ENCODE measurements around the gene TRPV2.
A peak's percentile ranks its signal among the peaks of the same experiment; 100 is the strongest.

TRPV2 gene

DNA sequence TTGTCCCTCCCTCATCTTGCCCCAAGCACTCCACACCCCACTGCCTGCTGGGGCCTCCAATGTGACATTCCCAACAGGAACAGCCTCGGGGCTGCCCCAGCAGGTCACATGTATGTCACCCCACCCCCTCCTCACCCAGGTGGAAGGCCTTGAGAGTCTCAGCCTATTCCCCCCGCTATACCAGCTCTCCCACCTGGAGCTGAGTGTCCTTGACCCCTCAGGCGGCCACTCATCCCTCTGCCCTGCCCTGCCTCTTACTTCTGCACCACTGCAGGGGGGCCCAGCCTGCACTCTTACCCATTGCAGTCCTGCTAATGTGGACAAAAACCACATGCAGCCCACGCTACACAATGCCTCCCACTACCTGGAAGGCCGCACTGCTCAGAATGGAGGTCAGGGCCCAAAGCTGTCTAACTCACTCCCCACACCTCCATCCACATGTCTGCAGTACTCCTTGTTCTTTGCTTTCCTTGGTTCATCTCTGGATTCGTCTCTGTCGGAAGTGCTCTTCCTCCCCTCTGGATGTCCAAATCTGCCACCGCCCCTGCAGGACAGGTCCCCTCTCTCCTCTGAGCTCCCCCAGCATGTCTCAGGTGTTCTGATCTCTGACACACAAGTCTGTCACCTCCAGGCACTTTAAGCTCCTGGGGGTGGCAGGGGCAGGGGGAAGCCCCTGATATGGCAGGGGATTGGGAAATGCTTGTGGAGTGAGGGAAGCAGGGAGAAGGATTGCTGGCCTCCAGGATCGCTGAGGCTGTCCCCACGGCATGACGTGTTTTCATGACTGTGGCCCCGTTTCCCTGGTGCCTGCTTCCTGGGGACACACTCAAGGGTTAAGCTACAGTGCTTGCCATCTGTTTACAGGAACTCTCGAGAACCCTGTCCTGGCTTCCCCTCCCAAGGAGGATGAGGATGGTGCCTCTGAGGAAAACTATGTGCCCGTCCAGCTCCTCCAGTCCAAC lies 20.8 kb downstream of the TRPV2 start:
- ChIA-PET CTCF (interaction anchor here (1.2 to 6.3 kb wide), 3 partner anchors 9 to 19 kb away, joined by 4 to 51 read pairs (median 9); no protein-coding TSS in a partner anchor), POLR2A (no interaction called here)
- H3K36me3 ChIP-seq (ENCODE audit: control insufficient read depth in 4 of 4, insufficient read depth in 4 of 4, low read length in 3 of 4), result peaks cover 3 to 38% (median 26%) of the 10 kb centered on the region in 4 experiments

DNA sequence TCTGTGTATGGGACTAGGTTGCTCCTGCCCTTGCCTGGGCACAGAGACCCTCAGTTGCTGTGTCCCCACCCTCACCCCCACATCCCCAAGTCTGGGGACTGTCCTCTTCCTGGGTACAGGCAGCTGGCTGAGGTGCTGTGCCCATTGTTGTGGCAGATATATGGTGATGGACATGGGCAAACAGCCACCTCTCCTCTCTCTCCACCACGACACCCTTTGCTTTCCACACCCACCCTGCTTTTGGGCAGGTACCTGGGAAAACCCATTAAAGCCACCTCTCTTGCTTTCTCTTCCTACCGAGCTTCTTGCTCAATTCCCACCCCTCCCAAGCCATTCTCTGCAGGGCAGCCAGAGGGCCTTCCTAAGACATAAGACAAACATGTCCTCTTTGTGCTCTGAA lies 21.7 kb downstream of the TRPV2 start:
- no peaks in the 10 kb centered on the region for H3K27me3 ChIP-seq (replicated peaks in 2 of 5; ENCODE audit: control insufficient read depth in 4 of 5, insufficient read depth in 5 of 5, low read length in 4 of 5)
- no peak overlapping the region for H3K4me3 ChIP-seq (ENCODE audit: control insufficient read depth in 1 of 7, extremely low read depth in 1 of 7, insufficient read depth in 4 of 7, low read depth in 2 of 7, low read length in 6 of 7)
- no peaks in the 10 kb centered on the region for H3K9me3 ChIP-seq (ENCODE audit: control extremely low read depth in 1 of 5, control insufficient read depth in 4 of 5, insufficient read depth in 2 of 5, low read depth in 1 of 5, low read length in 4 of 5)
- 91% methylated on average over 2 of the region's 2 CpGs for WGBS (ENCODE audit: insufficient coverage)
- peaks cover 9 to 49% (median 40%) of the 10 kb centered on the region in 4 experiments for H3K4me1 ChIP-seq (ENCODE audit: control extremely low read depth in 1 of 4, control insufficient read depth in 4 of 4, insufficient read depth in 4 of 4, low read length in 3 of 4)
- CTCF ChIA-PET, result interaction anchor here (1.2 to 6.3 kb wide), 3 partner anchors 10 to 20 kb away, joined by 4 to 51 read pairs (median 9); no protein-coding TSS in a partner anchor
- peaks cover 4 to 44% (median 30%) of the 10 kb centered on the region in 4 experiments for H3K36me3 ChIP-seq (ENCODE audit: control insufficient read depth in 4 of 4, insufficient read depth in 4 of 4, low read length in 3 of 4)
- no peak for DNase-seq
- POLR2A ChIA-PET, result no interaction called here
- H3K27ac ChIP-seq (ENCODE audit: insufficient read depth in 1 of 2, low read depth in 1 of 2, low read length in 2 of 2, poor library complexity in 1 of 2, severe bottlenecking in 2 of 2), result no peak overlapping the region

More for the DNA sequence above, 20.8 kb downstream of the TRPV2 start:
- H3K27me3 ChIP-seq (replicated peaks in 2 of 5; ENCODE audit: control insufficient read depth in 4 of 5, insufficient read depth in 5 of 5, low read length in 4 of 5), result no peaks in the 10 kb centered on the region
- H3K4me3 ChIP-seq (ENCODE audit: control insufficient read depth in 1 of 7, extremely low read depth in 1 of 7, insufficient read depth in 4 of 7, low read depth in 2 of 7, low read length in 6 of 7), result no peak overlapping the region
- no peak overlapping the region for H3K27ac ChIP-seq (ENCODE audit: insufficient read depth in 1 of 2, low read depth in 1 of 2, low read length in 2 of 2, poor library complexity in 1 of 2, severe bottlenecking in 2 of 2)
- H3K9me3 ChIP-seq (ENCODE audit: control extremely low read depth in 1 of 5, control insufficient read depth in 4 of 5, insufficient read depth in 2 of 5, low read depth in 1 of 5, low read length in 4 of 5), result no peaks in the 10 kb centered on the region
- WGBS (ENCODE audit: insufficient coverage), result 87% methylated on average over 13 of the region's 14 CpGs
- peaks cover 9 to 40% (median 31%) of the 10 kb centered on the region in 4 experiments for H3K4me1 ChIP-seq (ENCODE audit: control extremely low read depth in 1 of 4, control insufficient read depth in 4 of 4, insufficient read depth in 4 of 4, low read length in 3 of 4)
- no peak for DNase-seq

- H3K9me3 ChIP-seq (ENCODE audit: control extremely low read depth in 1 of 5, control insufficient read depth in 4 of 5, insufficient read depth in 2 of 5, low read depth in 1 of 5, low read length in 4 of 5), result no peaks in the 10 kb centered on the region
- H3K27me3 ChIP-seq (replicated peaks in 2 of 5; ENCODE audit: control insufficient read depth in 4 of 5, insufficient read depth in 5 of 5, low read length in 4 of 5), result no peaks in the 10 kb centered on the region
- ChIA-PET CTCF (interaction anchor here (0.7 to 12.4 kb wide), 8 partner anchors 9 to 85 kb away, joined by 3 to 68 read pairs (median 9); partner anchors contain the start of gene TRPV2), POLR2A (interaction anchor here (1.0 to 2.3 kb wide), 5 partner anchors 10 to 75 kb away, joined by 3 to 13 read pairs (median 5); partner anchors contain the start of genes TRPV2 and UBB)
- peak overlapping the region in 6 of 7 experiments; percentile 19 to 89 (median 74) for H3K4me3 ChIP-seq (ENCODE audit: control insufficient read depth in 1 of 7, extremely low read depth in 1 of 7, insufficient read depth in 4 of 7, low read depth in 2 of 7, low read length in 6 of 7)
- WGBS (ENCODE audit: insufficient coverage), result 19% methylated on average over 8 of the region's 8 CpGs
- H3K36me3 ChIP-seq (ENCODE audit: control insufficient read depth in 4 of 4, insufficient read depth in 4 of 4, low read length in 3 of 4), result peaks cover 7 to 51% (median 35%) of the 10 kb centered on the region in 4 experiments
- H3K4me1 ChIP-seq (ENCODE audit: control extremely low read depth in 1 of 4, control insufficient read depth in 4 of 4, insufficient read depth in 4 of 4, low read length in 3 of 4), result peaks cover 9 to 59% (median 46%) of the 10 kb centered on the region in 4 experiments
- H3K27ac ChIP-seq (ENCODE audit: insufficient read depth in 1 of 2, low read depth in 1 of 2, low read length in 2 of 2, poor library complexity in 1 of 2, severe bottlenecking in 2 of 2), result peak overlapping the region; percentile 28 to 76
- DNase-seq, result no peak
These were observed 22.8 kb downstream of the TRPV2 start for GRCh38 chr17:16438173-16438556.

DNA sequence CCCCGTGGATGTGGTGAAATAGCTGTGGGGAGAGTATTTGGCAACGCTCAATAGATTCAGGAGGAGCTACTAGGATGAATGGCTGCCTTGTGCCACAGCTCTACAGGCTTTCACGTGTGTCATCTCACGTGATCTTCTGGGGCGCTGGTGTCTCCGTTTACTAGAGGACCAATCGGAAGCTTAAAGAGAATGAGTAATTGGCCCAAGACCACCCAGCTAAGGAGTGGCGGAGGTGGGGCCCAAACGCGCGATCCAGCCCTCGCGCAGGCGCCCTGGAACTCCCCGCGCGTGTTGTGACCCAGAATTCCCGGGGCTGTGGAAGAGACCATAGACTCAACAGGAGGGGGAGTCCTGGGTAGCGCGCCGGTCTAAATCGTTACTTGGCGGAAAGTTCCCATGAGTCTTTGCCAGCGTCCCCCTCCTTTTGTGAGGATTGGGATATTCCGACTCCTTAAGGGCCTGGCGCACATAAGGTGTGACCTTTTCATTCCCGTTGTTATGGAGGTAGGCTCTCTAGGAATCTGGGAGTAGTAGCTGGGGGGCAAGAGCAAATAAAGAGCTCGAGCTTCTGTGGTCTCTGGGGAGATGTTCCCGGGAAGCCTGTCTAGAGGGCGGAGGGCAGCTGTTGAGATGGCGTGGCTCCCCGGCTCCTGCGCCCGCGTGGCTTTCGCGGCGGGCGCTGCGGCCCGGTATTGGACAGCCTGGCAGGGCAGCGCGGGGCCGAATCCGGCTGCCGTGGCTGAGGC lies 23.4 kb downstream of the TRPV2 start:
- POLR2A ChIA-PET, result interaction anchor here (0.5 to 2.3 kb wide), 6 partner anchors 11 to 92 kb away, joined by 3 to 13 read pairs (median 4); partner anchors contain the start of genes TRPV2 and UBB
- DNase-seq, result peak; percentile 99 to 100 (median 100)
- CTCF ChIA-PET, result interaction anchor here (0.7 to 12.4 kb wide), 8 partner anchors 9 to 84 kb away, joined by 3 to 68 read pairs (median 9); partner anchors contain the start of gene TRPV2
- H3K27me3 ChIP-seq (replicated peaks in 2 of 5; ENCODE audit: control insufficient read depth in 4 of 5, insufficient read depth in 5 of 5, low read length in 4 of 5), result no peaks in the 10 kb centered on the region
- peak overlapping the region; percentile 60 to 98 (median 90) for H3K4me3 ChIP-seq (ENCODE audit: control insufficient read depth in 1 of 7, extremely low read depth in 1 of 7, insufficient read depth in 4 of 7, low read depth in 2 of 7, low read length in 6 of 7)
- H3K36me3 ChIP-seq (ENCODE audit: control insufficient read depth in 4 of 4, insufficient read depth in 4 of 4, low read length in 3 of 4), result peaks cover 7 to 53% (median 35%) of the 10 kb centered on the region in 4 experiments
- under 1% methylated on average over 42 of the region's 46 CpGs for WGBS (ENCODE audit: insufficient coverage)
- H3K9me3 ChIP-seq (ENCODE audit: control extremely low read depth in 1 of 5, control insufficient read depth in 4 of 5, insufficient read depth in 2 of 5, low read depth in 1 of 5, low read length in 4 of 5), result no peaks in the 10 kb centered on the region
- H3K4me1 ChIP-seq (ENCODE audit: control extremely low read depth in 1 of 4, control insufficient read depth in 4 of 4, insufficient read depth in 4 of 4, low read length in 3 of 4), result peaks cover 9 to 59% (median 46%) of the 10 kb centered on the region in 4 experiments
- peak overlapping the region; percentile 74 to 90 for H3K27ac ChIP-seq (ENCODE audit: insufficient read depth in 1 of 2, low read depth in 1 of 2, low read length in 2 of 2, poor library complexity in 1 of 2, severe bottlenecking in 2 of 2)

DNA sequence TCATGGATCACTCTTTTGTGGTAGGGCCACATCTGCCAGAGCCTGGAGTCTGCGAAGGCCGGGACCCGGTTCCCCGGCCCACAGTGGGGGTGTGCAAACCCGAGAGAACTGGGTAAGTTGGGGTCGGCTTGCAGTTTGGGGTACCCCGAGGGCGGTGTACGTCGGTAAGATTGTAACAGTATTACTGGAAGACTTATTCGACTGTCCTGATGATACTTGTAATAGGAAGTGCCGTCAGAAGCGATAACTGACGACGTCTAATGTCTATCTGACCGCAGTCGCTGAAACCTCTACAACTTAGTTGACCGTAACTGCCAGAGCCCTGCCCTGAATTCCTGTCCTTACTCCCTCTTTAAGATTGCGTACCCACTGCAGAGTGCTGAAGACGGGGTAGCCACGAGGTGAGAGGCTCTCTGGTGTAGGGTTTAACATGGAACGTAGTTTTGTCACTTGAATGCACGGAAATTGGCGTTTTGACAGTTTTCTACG lies 24.0 kb downstream of the TRPV2 start:
- DNase-seq, result peak in 2 of 3 donors; percentile 54 to 57
- H3K27ac ChIP-seq (ENCODE audit: insufficient read depth in 1 of 2, low read depth in 1 of 2, low read length in 2 of 2, poor library complexity in 1 of 2, severe bottlenecking in 2 of 2), result peak overlapping the region; percentile 74 to 90
- peaks cover 9 to 59% (median 48%) of the 10 kb centered on the region in 4 experiments for H3K4me1 ChIP-seq (ENCODE audit: control extremely low read depth in 1 of 4, control insufficient read depth in 4 of 4, insufficient read depth in 4 of 4, low read length in 3 of 4)
- H3K27me3 ChIP-seq (replicated peaks in 2 of 5; ENCODE audit: control insufficient read depth in 4 of 5, insufficient read depth in 5 of 5, low read length in 4 of 5), result no peaks in the 10 kb centered on the region
- H3K4me3 ChIP-seq (ENCODE audit: control insufficient read depth in 1 of 7, extremely low read depth in 1 of 7, insufficient read depth in 4 of 7, low read depth in 2 of 7, low read length in 6 of 7), result peak overlapping the region; percentile 60 to 98 (median 90)
- peaks cover 7 to 59% (median 37%) of the 10 kb centered on the region in 4 experiments for H3K36me3 ChIP-seq (ENCODE audit: control insufficient read depth in 4 of 4, insufficient read depth in 4 of 4, low read length in 3 of 4)
- ChIA-PET CTCF (interaction anchor here (0.7 to 12.4 kb wide), 9 partner anchors 10 to 150 kb away, joined by 3 to 68 read pairs (median 6); partner anchors contain the start of gene TRPV2), POLR2A (interaction anchor here (1.3 to 2.3 kb wide), 4 partner anchors 11 to 76 kb away, joined by 4 to 13 read pairs (median 8); partner anchors contain the start of genes TRPV2 and UBB)
- no peaks in the 10 kb centered on the region for H3K9me3 ChIP-seq (ENCODE audit: control extremely low read depth in 1 of 5, control insufficient read depth in 4 of 5, insufficient read depth in 2 of 5, low read depth in 1 of 5, low read length in 4 of 5)
- WGBS (ENCODE audit: insufficient coverage), result 0% methylated on average over 20 of the region's 25 CpGs

- peaks cover 7 to 62% (median 39%) of the 10 kb centered on the region in 4 experiments for H3K36me3 ChIP-seq (ENCODE audit: control insufficient read depth in 4 of 4, insufficient read depth in 4 of 4, low read length in 3 of 4)
- peak in 2 of 3 donors; percentile 49 to 54 for DNase-seq
- CTCF ChIA-PET, result interaction anchor here (0.7 to 12.4 kb wide), 9 partner anchors 10 to 150 kb away, joined by 3 to 68 read pairs (median 5); partner anchors contain the start of gene TRPV2
- no peaks in the 10 kb centered on the region for H3K27me3 ChIP-seq (replicated peaks in 2 of 5; ENCODE audit: control insufficient read depth in 4 of 5, insufficient read depth in 5 of 5, low read length in 4 of 5)
- H3K9me3 ChIP-seq (ENCODE audit: control extremely low read depth in 1 of 5, control insufficient read depth in 4 of 5, insufficient read depth in 2 of 5, low read depth in 1 of 5, low read length in 4 of 5), result no peaks in the 10 kb centered on the region
- peaks cover 9 to 59% (median 47%) of the 10 kb centered on the region in 4 experiments for H3K4me1 ChIP-seq (ENCODE audit: control extremely low read depth in 1 of 4, control insufficient read depth in 4 of 4, insufficient read depth in 4 of 4, low read length in 3 of 4)
- H3K4me3 ChIP-seq (ENCODE audit: control insufficient read depth in 1 of 7, extremely low read depth in 1 of 7, insufficient read depth in 4 of 7, low read depth in 2 of 7, low read length in 6 of 7), result peak overlapping the region; percentile 60 to 98 (median 90)
- H3K27ac ChIP-seq (ENCODE audit: insufficient read depth in 1 of 2, low read depth in 1 of 2, low read length in 2 of 2, poor library complexity in 1 of 2, severe bottlenecking in 2 of 2), result peak overlapping the region; percentile 74 to 90
- POLR2A ChIA-PET, result interaction anchor here (1.6 to 2.3 kb wide), 2 partner anchors 11 to 24 kb away, joined by 4 to 13 read pairs; partner anchors contain the start of gene TRPV2
- 14% methylated on average over 10 of the region's 10 CpGs for WGBS (ENCODE audit: insufficient coverage)
These were observed 24.5 kb downstream of the TRPV2 start for GRCh38 chr17:16439811-16440351.
